Colonic mucosa (tissue), 4 donors: ENCODE measurements around the gene DCUN1D3. TPM values are rescaled to one million over a fixed set of nuclear protein-coding genes. Genes with fewer than 3 reads are reported as not detected.
"Not testable (repeated sequence)": the region's sequence is repeated elsewhere in the genome, so short reads cannot be mapped to it uniquely, and the experiment has no call there.

ENCODE experiments used
- DNase-seq: peaks from one replicate; pipeline ENCODE4 v3.0.0-alpha.2; 2020
- H3K27ac ChIP-seq: fragments of 200-600 bp; one replicate; pipeline ENCODE4 v1.8.0; 2021
- H3K27me3 ChIP-seq: fragments of 200-600 bp; one replicate; pipeline ENCODE4 v1.8.0; 2021
- H3K36me3 ChIP-seq: fragments of 200-600 bp; one replicate; pipeline ENCODE4 v1.8.0; 2021
- H3K4me1 ChIP-seq: fragments of 200-600 bp; one replicate; pipeline ENCODE4 v1.8.0; 2021; ENCODE audit warnings: mild to moderate bottlenecking
- H3K4me3 ChIP-seq: fragments of 200-600 bp; one replicate; pipeline ENCODE4 v1.8.0; 2021
- H3K9ac ChIP-seq, 2 donors: one replicate each; pipeline ENCODE4 v1.7.0; 2013; ENCODE audit warnings: control low read depth in 2 of 2, low read depth in 2 of 2, low read length in 2 of 2
- H3K9me3 ChIP-seq: fragments of 200-600 bp; one replicate; pipeline ENCODE4 v1.8.0; 2021
- intact Hi-C: fragments of 100-400 bp; cut with DNase I; formaldehyde crosslinking; loops from one replicate; pipeline ENCODE4 v1.14.1; 2022
- total RNA-seq, 2 donors: library from RNA; stranded (reverse); fragmentation: NEBNext Ultra II Directional in 1 of 2; extraction: Animal tissue kit (Norgen Biotek cat#: 25700) in 1 of 2; gene quantifications; one replicate each; pipeline ENCODE4 v1.2.1, GENCODE V29; 2021
- TF ChIP-seq, protein P1 (sequence below): fragments of 200-600 bp; IDR thresholded peaks from one replicate; pipeline ENCODE4 v1.8.0; 2022; ENCODE audit warnings: antibody characterized with exemption, mild to moderate bottlenecking
- donor health status: healthy.
- donor health status: DM: no; HTN: no; CAD: no.
- donor health status: DM: no; HTN: no; CAD: no.

DCUN1D3 gene
- total RNA-seq, 2 donors from 2014 or later = 6.0 to 15.0 TPM

DNA sequence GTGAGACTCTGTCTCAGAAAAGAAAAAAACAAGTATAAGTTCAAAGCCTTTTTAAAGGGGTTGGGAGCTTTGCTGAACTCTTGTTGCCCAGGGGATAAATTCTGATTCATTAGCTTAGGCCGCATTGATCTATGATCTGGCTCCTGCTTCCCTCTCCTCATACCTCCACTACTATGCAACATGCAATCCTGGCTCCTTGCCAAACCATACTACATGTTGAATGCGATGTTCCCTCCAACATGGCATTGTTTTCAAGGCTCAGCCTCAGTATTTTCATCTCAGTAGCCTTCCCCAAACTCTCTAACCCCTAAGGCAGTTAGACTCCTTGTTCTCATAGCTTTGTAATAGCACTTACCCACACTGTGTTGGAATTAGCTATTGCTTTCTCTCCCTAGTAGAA lies 87.6 kb downstream of the DCUN1D3 start:
- Histone ChIP-seq H3K27ac (no peak overlapping the region), H3K9ac (no peak overlapping the region), H3K9me3 (no peaks in the 10 kb centered on the region), H3K36me3 (no peaks in the 10 kb centered on the region), H3K4me3 (no peak overlapping the region), H3K4me1 (no peaks in the 10 kb centered on the region), H3K27me3 (no peaks in the 10 kb centered on the region)
- no peak for DNase-seq
- intact Hi-C loops = no loop called here
- TF ChIP-seq, protein P1, sequence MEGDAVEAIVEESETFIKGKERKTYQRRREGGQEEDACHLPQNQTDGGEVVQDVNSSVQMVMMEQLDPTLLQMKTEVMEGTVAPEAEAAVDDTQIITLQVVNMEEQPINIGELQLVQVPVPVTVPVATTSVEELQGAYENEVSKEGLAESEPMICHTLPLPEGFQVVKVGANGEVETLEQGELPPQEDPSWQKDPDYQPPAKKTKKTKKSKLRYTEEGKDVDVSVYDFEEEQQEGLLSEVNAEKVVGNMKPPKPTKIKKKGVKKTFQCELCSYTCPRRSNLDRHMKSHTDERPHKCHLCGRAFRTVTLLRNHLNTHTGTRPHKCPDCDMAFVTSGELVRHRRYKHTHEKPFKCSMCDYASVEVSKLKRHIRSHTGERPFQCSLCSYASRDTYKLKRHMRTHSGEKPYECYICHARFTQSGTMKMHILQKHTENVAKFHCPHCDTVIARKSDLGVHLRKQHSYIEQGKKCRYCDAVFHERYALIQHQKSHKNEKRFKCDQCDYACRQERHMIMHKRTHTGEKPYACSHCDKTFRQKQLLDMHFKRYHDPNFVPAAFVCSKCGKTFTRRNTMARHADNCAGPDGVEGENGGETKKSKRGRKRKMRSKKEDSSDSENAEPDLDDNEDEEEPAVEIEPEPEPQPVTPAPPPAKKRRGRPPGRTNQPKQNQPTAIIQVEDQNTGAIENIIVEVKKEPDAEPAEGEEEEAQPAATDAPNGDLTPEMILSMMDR = no peak

DNA sequence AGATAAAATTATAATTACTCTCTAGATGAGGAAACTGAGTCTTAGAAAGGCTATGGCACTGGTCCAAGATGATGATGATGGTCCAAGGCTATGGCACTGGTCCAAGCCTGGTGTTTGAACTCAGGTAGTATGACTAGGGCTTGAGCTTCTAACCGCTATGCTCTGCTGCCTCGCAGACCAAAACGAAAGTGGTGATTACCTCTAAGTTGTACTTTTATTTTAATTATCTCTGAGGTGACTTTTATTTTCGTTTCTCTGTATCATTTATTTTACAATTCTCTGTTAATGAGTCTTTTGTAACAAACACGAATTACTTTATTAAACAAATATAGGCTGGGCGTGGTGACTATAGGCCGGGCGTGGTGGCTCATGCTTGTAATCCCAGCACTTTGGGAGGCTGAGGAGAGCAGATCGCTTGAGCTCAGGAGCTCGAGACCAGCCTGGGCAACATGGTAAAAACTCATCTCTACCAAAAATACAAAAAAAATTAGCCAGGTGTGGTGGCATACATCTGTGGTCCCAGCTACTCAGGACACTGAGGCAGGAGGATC lies 88.2 kb downstream of the DCUN1D3 start:
- H3K4me1 ChIP-seq = no peaks in the 10 kb centered on the region
- intact Hi-C loops = no loop called here
- DNase-seq = no peak
- no peaks in the 10 kb centered on the region for H3K9me3 ChIP-seq
- H3K27ac ChIP-seq = no peak overlapping the region
- no peaks in the 10 kb centered on the region for H3K36me3 ChIP-seq
- no peak overlapping the region for H3K9ac ChIP-seq
- no peaks in the 10 kb centered on the region for H3K27me3 ChIP-seq
- TF ChIP-seq, protein P1 = no peak
- no peak overlapping the region for H3K4me3 ChIP-seq

DNA sequence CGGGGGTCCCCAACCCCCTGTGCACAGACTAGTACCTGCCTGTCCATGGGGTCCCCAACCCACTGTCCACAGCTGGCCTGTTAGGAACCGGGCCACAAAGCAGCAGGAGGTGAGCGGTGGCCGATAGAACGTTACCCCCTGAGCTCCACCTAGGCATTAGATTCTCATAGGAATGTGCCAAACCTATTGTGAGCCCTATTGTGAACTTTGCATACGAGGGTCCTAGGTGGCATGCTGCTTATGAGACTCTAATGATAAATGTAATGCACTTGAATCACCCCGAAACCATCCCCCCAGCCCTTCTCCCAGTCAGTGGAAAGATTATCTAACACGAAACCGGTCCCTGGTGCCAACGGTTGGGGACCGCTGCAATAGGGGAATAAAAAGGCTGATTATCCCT lies 92.3 kb downstream of the DCUN1D3 start:
- intact Hi-C loops = no loop called here
- Histone ChIP-seq H3K27ac (no peak overlapping the region), H3K9ac (no peak overlapping the region), H3K27me3 (no peaks in the 10 kb centered on the region), H3K4me3 (no peak overlapping the region), H3K36me3 (no peaks in the 10 kb centered on the region), H3K4me1 (no peaks in the 10 kb centered on the region), H3K9me3 (no peaks in the 10 kb centered on the region)
- no peak for DNase-seq
- TF ChIP-seq, protein P1 = no peak

DNA sequence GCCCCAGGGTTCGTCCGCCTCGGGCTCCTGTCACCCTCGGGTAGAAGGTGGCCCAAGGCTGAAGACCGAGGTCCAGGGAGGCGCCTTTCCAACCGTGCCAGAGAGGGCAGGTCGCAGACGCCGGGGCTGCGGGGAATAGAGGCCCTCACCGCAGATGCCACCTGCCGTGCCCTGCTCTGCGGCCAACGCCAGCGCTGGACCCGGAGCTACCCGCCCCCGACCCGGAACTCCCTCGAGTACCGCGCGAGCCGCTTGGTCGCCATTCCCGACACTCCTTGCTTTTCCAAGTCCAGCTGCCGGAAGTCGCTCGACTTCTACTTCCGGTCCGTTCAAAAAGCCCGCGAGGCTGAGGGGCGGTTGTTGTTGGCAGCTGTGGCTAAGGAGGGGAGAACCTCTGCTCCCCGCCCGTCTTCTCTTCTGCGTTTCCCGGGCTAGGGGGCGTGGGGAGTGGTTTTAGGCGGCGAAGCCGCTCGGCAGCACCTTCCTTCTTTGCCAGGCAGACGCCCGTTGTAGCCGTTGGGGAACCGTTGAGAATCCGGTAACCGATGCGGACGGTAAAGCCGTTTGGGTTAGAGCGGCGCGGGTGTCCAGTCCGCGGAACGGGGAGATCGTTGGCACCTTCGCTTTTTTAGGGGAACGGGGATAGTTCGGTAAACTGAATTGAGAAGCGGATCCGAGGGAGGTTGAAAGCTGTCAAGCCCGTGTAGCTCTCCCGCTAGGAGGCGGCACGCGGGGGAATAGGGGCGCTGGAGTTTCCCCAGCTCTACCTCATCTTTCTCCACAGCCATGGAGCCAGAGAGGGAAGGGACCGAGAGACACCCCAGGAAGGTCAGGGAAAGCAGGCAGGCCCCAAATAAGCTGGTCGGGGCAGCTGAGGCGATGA lies 93.7 kb downstream of the DCUN1D3 start, which contains the start of the genes ERI2 and REXO5:
Gene ERI2 (minus strand): TSS at position 305 of the 883 bp plus-strand sequence. CDS start 42 bp downstream, at position 263.
Gene REXO5 (plus strand): TSS at position 360 of the 883 bp plus-strand sequence. CDS start 427 bp downstream, at position 787.
- Histone ChIP-seq H3K4me3 (peak within 1 kb of the TSS; percentile 90), H3K27ac (peak within 1 kb of the TSS; percentile 97), H3K27me3 (no peaks in the 10 kb centered on the region), H3K9ac (peak within 1 kb of the TSS; percentile 86 to 93), H3K36me3 (no peaks in the 10 kb centered on the region), H3K9me3 (no peaks in the 10 kb centered on the region), H3K4me1 (no peaks in the 10 kb centered on the region)
- TF ChIP-seq, protein P1 = no peak
- DNase-seq = peak; percentile 96
- intact Hi-C loops = no loop called here

DNA sequence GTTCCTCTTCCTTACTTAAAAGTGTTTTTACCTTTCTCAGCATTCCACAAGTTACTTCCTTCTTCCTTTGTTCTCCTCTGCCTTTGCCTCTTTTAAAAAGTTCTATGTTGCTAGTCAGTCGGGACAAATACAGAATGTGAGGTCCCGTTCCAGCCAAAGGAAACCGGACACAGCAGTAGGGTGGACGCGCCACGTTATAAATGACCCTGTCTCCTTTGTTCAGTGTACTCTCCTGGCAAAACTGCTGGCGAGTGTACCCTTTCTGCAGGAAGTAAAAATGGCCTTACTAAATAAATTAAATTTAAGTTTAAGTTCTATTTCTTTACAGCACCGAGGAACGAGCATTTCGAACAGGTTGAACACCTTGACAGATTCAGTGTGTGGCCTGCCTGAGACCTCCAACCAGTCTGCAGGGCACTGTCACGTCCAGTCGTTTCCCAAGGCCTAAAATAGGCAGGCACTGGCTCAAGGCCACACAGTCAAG lies 94.4 kb downstream of the DCUN1D3 start:
- Histone ChIP-seq H3K4me3 (peak overlapping the region; percentile 90), H3K27ac (peak overlapping the region; percentile 97), H3K9ac (peak overlapping the region; percentile 86 to 93)
- intact Hi-C loops, H3K9me3 ChIP-seq, H3K4me1 ChIP-seq, DNase-seq, H3K27me3 ChIP-seq, H3K36me3 ChIP-seq: not testable (repeated sequence)

Other genes starting within 250 kb of the DCUN1D3 start
- under 1 TPM; 0.57 to 0.72 TPM for gene ACSM1, start 202.7 kb downstream of the DCUN1D3 start, total RNA-seq
- gene THUMPD1, start 158.5 kb downstream of the DCUN1D3 start, total RNA-seq = 10 to 100 TPM; 32.8 to 36.8 TPM
- 10 to 100 TPM; 34.9 to 42.8 TPM for gene ACSM3, start 136.3 kb downstream of the DCUN1D3 start, total RNA-seq
- gene ERI2, start 93.9 kb downstream of the DCUN1D3 start, total RNA-seq = 10 to 100 TPM; 28.7 to 43.8 TPM
- 10 to 100 TPM in 1 of 2 donors, 1 to 10 TPM in 1; 2.9 to 10.9 TPM for gene REXO5, start 93.8 kb downstream of the DCUN1D3 start, total RNA-seq
- 10 to 100 TPM; 17.6 to 21.2 TPM for gene LYRM1, start 413 bp upstream of the DCUN1D3 start, total RNA-seq